Pulmonary artery endothelial cell (primary cell): ENCODE measurements around the gene PIP4K2A. TPM values are rescaled to one million over a fixed set of nuclear protein-coding genes. Genes with fewer than 3 reads are reported as not detected.
"Not testable (repeated sequence)": the region's sequence is repeated elsewhere in the genome, so short reads cannot be mapped to it uniquely, and the experiment has no call there.

Experiments
- DNase-seq: peaks from one replicate; pipeline ENCODE4 v3.0.0-alpha.2; 2011; ENCODE audit warnings: low read depth, low spot score
- total RNA-seq: library from RNA; depleted of rRNA; stranded (reverse); fragments of >200 nt; gene quantifications from 2 replicates; pipeline ENCODE4 v1.2.3, GENCODE V29; 2014

The PIP4K2A gene
- total RNA-seq, 1 donor from 2014 or later, result 18.4 TPM

GRCh38 chr10:22719406-22720042 is 5.1 kb upstream of the PIP4K2A start:
- DNase-seq, result no peak

- DNase-seq, result not testable (repeated sequence)
These were observed 4.3 kb upstream of the PIP4K2A start for GRCh38 chr10:22718659-22719058.

- no peak for DNase-seq
These were observed 3.4 kb upstream of the PIP4K2A start for GRCh38 chr10:22717728-22718127.

GRCh38 chr10:22716943-22717342 is 2.6 kb upstream of the PIP4K2A start:
- DNase-seq, result no peak

GRCh38 chr10:22715290-22715625 is 880 bp upstream of the PIP4K2A start:
- DNase-seq, result no peak

GRCh38 chr10:22713853-22714478 is 412 bp downstream of the PIP4K2A start:
- no peak for DNase-seq

- no peak for DNase-seq
These were observed 1.2 kb downstream of the PIP4K2A start for GRCh38 chr10:22712956-22713852.

- no peak for DNase-seq
These were observed 2.0 kb downstream of the PIP4K2A start for GRCh38 chr10:22712211-22712955.

- no peak for DNase-seq
These were observed 3.0 kb downstream of the PIP4K2A start for GRCh38 chr10:22711373-22711772.

GRCh38 chr10:22710139-22710745 is 4.1 kb downstream of the PIP4K2A start:
- no peak for DNase-seq

- DNase-seq, result no peak
These were observed 5.6 kb downstream of the PIP4K2A start for GRCh38 chr10:22708772-22709171.

- DNase-seq, result no peak
These were observed 8.9 kb downstream of the PIP4K2A start for GRCh38 chr10:22705527-22705926.

GRCh38 chr10:22704942-22705341 is 9.4 kb downstream of the PIP4K2A start:
- DNase-seq, result no peak

- DNase-seq, result no peak
These were observed 9.9 kb downstream of the PIP4K2A start for GRCh38 chr10:22704471-22704911.

GRCh38 chr10:22702348-22702747 is 12.0 kb downstream of the PIP4K2A start:
- DNase-seq, result no peak

- DNase-seq, result no peak
These were observed 13.1 kb downstream of the PIP4K2A start for GRCh38 chr10:22701132-22701826.

- no peak for DNase-seq
These were observed 13.9 kb downstream of the PIP4K2A start for GRCh38 chr10:22700489-22700888.

GRCh38 chr10:22699976-22700375 is 14.4 kb downstream of the PIP4K2A start:
- DNase-seq, result no peak

GRCh38 chr10:22698941-22699440 is 15.4 kb downstream of the PIP4K2A start:
- DNase-seq, result no peak

- DNase-seq, result no peak
These were observed 16.6 kb downstream of the PIP4K2A start for GRCh38 chr10:22697800-22698199.
